HG03103 (cell line): ENCODE measurements around the gene CHD5.

Experiments
- ATAC-seq: cut with Tn5 transposase; IDR thresholded peaks from one replicate; pipeline ENCODE4 v1.9.1; 2021; ENCODE audit warnings: low read depth; ENCODE audit not compliant: unreplicated experiment

CHD5 gene

DNA sequence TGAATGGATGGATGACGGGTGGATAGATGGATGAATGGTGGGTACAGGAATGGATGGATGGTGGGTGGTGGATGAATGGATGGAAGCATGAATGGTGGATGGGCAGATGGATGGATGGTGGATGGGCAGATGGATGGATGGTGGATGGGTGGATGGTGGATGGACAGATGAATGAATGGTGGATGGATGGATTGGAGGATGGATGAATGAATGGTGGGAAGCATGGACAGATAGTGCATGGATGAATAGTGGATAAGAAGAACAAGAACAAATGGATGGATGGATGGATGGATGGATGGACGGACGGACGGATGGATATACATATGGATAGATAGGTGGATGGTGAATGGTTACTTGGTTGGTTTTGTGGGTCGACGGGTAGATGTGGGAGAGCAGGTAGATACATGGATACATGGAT, 4.7 kb downstream of the CHD5 start:
- ATAC-seq, result no peak

DNA sequence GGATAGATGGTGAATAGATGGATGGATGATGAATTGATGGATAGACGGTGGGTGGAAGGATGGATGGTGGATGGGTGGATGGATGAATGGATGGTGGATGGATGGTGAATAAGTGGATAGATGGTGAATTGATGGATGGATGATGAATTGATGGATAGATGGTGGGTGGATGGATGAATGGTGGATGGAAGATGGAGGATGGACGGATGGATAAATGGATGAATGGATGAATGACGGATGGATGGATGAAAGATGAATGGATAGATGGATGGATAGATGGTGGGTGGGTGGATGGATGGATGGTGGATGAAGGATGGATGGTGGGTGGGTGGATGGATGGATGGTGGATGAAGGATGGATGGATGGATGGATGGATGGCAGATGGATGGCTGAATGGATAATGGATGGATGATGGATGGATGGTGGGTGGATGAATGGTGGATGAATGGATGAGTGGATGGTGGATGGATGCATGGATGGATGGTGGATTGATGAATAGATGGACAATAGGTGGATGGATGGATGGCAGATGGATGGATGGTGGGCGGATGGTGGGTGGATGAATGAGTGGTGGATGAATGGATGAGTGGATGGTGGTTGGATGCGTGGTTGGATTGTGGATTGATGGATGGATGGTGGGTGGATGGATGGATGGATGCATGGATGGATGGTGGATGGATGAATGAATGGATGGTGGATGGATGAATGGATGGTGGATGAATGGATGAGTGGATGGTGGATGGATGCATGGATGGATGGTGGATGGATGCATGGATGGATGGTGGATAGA, 5.3 kb downstream of the CHD5 start:
- ATAC-seq, result no peak

DNA sequence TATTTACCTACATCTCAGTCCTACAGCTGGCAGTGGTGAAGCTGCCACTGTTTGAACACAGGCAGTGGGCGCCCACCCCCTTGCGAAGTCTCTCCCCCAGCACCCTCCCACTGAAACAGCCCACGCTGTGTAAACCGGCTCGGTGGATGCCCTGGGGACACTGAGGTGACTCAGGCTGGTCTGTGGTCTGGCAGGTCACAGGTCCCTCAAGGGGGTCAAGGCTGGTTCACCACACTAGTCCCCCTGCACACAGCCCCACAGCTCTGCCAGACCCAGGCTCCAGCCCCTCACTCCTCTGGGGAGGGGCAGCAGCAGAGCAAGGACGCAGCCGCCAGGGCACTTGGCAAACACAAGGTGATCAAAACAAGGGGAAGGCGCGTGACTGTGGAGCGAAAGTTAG, 7.6 kb downstream of the CHD5 start:
- no peak for ATAC-seq

DNA sequence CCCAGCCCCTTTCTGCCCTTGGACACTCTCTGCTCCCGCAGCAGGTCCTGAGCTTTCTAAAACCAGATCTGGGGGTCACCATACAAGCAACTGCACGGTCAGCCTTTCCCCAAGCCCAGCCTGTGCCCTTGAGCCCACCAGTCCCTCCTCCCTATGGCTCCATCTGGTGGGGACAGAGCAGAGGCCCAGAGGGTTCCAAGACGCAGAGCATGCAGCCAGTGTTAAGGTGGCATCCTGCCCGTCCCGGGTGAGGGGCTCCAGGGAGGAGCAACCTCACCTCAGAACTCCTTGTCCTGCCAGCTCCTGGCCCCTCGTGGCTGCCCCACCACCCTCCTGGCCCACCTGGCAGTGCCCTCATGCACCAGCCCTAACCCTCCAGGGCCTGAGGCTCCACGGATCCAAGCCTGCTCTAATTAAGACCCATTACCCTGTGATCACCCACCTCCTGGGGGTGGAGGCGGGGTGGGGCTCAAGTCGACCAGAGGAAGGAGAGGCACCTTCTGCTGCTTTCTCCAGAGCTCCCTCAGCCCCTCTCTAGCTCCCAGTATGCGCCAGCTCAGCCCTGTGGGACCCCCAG, 8.5 kb downstream of the CHD5 start:
- ATAC-seq, result no peak

DNA sequence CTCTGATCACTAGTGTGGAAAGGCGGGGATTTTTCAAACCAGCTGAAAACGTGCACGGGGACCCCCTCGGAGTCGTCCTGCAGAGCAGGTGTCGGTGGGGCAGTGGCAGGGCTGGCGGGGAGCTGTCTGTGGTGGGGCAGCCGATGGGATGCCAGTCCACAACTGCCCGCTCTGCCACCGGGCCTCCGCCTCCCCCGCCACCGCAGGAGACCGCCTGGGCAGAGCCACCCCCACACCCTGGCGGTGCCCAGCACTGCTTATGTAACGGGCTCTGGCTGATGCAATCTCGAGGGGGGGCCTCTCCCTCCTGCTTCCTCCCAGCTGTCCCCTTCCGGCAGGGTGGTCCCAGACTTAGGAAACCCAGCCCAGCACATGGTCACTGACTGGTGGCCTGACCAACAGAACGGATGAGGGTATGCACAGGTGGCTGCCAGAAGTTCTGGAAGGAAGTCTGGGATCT, 9.3 kb downstream of the CHD5 start:
- ATAC-seq, result no peak

DNA sequence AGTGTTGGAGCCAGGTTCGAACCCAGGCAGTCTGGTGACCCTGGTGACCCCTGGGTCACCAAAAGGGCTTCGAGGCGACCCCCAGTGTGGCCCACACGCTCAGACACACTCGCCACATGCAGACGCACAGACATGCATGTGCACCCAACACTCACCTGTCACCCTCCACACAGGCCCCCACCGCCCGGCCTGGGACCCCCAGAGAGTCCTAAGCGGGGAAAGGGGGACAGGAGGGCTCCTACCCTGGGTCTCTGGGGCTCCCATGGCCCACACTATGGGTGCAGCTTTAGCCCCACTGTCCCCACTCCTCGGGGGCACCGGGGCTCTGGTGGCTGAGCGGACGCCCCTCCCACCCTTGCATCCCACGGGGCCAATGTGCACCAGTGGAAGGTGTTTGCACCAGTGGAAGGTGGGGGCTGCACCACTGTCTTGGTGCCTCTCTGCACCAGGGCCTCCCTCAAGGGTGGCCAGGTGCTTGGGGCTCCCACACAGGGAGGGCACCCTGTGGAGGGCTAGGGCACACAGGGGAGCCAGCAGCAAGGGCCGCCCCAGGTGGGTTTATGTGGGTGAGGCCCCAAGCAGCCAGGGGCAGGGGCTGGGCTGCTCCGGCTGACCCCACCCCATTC, 9.9 kb downstream of the CHD5 start:
- ATAC-seq, result no peak

DNA sequence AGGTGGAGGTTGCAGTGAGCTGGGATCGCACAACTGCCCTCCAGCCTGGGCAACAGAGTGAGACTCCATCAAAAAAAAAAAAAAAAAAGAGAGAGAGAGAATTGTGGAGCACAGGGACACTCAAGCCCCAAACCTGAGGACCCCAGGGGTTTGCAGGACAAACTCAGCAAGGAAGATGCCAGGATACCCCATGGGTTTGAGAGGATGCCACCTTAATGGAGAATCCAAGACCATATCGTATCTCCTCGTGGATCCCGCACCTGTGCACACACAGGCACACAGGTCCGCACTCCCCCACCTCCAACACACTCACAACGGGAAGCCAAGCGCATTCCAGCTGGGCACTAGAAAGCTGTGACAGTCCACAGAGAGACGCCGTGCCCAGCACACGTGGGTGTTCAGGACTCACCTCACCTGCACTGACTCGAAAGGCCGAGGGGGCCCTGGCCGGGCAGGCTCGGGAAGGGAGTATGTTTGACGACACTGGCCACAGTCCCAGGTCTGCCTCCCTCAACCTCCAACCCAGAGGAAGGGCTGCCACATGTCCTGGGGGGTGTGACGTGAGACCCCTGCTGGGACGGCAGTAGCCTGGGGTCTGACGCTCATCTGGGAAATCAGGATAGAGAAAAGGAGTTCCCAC, 11.1 kb downstream of the CHD5 start:
- no peak for ATAC-seq

DNA sequence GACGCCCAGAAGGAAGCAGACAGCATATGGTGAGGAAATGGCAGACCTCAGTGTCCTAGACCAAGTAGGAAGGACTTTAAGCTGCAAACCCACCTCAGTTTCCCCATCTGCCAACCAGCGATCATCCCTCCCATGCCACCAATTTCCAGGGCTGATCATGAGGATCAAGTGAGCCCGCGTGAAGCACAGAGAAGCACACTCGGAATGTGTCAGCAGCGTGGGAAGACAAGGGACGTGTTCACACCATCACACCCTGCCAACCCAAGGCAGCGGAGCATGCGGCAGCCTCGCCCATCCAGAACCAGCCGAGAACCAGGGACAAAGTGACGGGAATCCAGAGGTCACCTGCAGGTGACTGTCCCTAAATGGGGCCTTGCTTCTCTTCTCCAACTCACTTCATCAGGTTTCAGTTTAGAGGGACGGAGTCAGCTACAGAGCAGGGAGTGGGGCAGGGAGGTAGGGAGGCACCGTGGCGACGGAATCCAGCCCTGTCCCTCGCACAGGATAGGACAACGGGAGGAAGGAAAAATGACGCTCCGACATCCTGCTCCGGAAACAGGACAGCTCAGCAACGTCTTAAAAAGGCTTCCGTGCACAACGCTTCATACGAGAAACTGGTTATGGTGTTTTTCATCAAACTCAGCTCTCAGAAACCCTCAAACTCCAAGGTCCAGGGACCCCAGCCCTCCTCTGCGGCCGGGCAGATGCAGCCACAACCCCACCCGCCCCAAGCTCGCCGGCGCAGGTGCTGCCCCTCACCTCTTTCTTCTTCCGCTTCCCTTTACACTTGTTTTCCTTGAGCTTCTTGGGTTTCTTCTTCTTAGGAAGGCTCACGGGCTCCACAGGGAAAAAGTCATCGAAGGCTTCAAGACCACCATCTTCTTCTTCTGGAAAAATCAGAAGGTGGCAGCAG, 12.5 kb downstream of the CHD5 start:
- no peak for ATAC-seq

DNA sequence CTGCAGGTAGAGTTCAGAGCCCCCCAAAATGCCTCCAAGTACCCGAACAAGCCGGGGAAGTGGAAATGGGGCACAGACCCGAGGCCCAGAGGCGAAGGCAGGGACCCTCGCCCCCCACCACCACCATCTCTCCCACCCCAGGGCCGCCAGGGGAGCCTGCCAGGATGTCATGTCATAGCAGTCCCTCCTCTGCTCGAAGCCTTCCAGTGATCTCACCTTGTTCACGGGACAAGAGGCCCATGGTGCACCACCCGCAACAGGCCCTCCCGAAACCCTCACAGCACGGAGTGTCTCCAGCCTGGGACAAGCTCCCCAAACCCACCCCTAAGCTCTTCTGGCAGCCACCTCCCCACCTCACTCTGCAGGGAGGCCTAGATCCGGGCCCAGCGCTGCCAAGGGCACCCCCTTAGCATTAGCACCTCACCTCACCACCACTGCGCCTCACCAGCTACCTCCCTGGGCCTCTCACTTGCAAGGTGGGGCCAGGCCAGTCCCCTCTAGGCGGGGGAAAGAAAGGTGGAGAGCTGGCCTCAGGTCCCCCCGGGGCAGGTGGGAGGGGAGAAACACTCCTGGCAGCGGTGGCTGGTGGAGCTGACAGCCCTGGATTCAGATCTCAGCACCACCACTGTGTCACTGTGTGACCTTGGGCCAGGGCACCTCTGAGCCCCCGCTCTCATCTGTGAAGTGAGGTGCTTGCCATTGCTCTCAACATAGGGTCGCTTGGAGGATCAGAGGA, 13.3 kb downstream of the CHD5 start:
- no peak for ATAC-seq

DNA sequence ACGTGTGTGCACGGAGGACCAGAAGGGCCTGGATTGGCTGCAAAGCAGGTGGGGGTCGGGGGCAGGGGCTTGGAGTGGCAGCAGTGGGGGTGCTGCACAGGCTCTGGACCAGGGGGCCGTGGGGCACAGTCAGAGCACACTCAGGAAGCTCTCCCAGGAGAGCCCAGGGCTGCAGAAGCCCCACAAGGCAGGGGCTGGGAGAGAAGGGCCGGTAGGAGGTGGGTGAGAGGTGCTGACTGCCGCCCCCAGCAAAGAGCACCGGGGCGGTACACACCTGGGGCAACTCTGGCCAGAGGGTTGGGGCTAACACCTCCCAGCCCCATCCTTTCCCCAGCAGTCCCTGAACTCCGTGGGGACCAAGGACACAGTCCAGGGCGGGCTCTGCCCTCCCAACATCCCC, 13.9 kb downstream of the CHD5 start:
- ATAC-seq, result no peak

DNA sequence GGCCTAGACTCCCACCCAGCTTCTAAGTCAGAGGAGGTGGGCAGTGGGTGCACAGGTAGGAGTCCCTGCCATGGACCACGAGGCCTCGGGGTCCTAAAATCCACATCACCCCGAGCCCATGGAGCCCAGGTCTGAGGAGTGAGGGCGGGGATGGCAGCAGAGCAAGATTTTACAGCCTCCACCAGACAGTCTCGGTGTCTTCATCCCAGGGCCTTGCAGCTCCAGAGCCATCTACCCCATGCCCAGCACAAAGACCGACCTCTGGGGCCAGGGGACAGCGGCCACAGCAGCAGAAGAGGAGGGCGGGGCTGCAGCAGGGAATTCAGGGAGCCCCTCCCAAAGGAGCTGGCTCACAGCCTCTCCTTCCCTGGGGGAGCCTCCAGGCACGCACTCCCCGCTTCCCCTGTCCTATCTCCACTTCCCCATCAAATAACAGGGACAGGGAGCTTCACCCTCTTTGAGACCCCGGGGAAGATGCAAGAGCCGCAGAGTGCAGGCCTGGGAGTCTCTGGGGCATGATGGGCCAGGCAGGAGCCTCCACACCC, 14.6 kb downstream of the CHD5 start:
- ATAC-seq, result no peak

DNA sequence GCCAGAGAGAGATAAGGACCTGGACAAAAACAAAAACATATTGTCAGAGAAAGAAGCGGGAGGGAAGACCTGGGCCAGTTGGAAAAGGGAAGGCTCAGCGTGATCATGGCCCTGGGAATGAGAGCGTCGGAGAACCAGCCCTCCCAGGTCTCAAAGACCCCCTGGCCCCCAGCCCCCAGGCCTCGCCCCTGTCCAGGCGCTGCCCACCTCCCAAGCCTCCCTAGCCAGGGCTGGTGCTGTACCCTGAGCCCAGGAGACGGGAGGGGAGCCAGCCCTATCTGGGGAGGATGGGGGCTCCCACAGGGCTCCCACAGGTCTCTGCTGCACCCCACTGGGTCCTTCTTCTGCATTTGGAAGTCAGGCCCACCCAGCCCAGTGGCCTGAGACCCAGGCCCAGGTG, 15.1 kb downstream of the CHD5 start:
- no peak for ATAC-seq

DNA sequence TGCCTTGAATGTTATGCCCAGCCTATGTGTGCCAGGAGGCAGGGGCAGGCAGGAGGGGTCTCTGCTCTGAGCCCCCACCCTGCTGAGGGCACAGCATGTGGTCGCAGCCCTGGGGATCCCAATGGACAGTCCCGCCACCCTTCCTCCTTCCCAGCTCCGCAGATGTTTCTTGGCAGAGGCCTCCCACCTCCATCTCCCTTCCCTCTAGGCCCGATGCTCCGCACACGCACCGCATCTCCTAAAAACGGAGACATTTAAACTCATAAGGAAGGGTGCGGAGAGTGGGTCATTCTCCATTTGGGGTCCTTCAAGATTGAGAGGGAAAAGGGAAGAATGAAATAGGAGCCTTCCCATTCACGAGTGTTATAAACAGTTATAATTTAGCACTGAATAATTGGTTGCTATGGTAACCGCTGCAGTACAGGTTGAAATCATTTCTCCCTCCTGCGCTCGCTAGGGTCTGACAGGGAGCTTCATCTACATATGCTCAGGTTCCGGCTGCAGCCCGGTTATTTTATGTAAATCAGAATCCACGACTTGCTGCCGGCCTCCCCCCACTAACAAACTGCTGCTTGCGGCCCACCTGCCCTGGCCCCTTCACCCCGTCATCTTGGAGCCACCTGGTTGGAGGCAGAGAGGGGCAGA, 16.0 kb downstream of the CHD5 start:
- ATAC-seq, result no peak

DNA sequence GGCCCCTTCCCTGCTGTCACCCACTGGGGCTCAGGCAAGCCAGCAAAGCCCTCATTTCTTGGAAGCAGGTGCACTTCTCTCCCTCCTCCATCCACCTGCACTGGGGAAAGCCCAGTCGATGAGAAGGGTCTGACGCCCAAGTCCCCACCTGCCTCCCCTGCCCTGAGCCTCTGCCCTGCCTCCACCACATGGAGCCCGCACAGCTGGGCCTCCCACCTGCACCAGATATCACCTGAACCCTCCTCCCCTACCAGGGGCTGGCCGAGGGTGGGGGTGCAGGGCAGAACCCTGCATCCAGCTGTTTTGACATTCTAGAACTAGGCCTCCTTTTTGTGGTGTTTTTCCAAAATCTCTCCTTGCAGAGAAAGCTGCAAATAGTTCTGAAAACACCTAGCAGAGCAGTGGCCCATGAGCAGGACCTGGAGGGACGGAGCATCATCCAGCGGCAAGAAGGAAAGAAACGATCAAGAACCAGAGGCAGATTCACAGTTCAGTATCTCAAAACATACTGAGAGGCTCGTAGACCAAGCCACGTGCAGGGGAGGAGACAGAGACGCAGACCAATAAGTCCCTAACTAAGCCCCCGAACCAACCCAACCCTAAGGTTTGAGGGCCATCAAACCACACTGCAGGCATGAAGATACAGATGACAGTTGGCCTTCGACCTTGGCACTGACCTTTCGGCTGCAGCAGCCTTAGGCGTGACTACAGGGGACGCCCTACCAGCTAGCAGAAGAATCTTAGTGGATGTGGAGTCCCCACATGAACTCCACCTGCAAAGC, 16.7 kb downstream of the CHD5 start:
- no peak for ATAC-seq

DNA sequence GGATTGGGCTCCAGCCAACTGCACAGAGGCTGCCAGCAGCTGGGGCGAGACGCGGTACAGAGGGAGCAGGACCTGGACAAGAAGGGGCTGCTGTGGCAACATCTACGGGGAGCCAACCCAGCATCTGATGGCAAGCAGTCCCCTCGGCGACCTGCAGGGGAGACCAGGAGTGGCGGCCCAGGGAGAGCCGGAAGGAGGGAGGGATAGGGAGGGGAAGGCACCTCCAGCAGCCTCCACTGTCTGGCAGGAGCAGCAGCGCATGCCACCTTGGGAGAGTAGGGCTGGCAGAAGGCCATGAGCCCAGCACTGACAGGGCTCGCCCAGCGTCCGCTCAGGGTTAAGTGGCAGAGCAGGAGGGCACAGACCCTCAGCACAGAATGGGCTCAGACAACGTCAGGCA, 17.3 kb downstream of the CHD5 start:
- no peak for ATAC-seq

DNA sequence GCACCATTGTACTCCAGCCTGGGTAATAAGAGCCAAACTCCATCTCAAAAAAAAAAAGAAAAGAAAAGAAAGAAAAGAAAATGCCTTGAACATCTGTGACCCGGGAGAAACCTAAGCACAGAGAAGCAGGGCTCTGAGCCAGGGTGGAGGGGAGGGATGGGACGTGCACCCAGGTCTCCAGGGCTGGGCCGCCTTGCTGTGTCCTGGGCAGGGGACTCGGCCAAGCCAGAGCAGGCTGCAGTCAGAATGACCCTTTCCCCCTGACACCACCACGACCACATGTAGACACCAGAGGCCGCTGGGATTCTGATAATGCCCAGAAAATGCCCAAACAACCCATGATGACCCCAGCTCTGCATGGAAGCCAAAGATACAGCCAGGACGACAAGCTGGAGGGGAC, 17.8 kb downstream of the CHD5 start:
- no peak for ATAC-seq

DNA sequence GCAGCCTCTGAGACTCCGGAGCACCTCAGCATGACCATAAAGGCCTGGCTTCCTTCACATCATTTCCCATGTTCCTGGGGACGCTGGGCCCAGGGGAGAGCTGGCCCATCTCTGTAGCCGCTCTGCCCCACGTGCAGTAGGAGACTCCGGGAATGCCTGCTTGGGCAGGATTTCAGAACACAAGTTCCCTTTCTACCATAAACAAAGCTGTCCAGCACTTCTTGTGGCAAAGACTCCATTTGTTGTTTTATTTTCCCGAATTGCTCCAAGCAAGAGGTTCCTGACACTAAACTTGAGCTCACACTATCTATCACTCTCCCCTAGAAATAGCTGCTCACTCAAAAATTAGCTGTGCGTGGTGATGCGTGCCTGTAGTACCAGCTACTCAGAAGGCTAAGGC, 21.9 kb downstream of the CHD5 start:
- no peak for ATAC-seq

DNA sequence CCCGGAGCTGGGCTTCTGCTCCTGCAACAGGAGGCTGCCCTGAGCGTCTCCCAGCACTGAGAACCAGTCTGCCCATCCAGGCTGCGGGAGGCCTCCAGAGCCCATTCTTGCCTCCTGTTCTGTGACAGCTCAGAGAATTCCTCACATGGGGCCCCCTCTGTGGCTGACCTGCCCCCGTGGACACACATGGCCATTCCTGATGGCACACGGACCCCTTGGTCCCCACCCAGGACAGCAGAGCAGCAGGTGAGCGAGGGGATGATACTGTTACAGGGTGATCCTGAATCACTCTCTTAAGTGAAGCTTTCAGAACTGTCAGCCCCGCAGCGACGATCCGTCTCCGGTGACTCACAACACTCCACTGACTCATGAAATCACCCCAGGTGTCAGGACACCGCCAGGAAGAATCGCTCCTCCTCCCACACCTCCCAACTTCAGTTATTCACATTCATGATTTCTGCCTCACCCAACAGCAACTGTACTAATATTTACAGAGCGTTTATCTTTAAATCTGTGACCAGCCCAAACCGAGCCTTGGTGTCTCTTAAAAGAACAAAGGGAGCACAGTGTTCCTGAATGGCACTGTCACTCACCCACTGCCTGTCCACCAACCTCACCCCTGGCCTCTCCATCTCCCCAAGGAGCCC, 22.5 kb downstream of the CHD5 start:
- ATAC-seq, result no peak
